H1 (cell line): ENCODE results near the gene STEAP3. TPM values are rescaled to one million over a fixed set of nuclear protein-coding genes. Genes with fewer than 3 reads are reported as not detected.

ENCODE experiments used
- CTCF ChIA-PET: fragments of 300-600 bp; sonication (Branson Sonifier 250); formaldehyde crosslinking; loops from one replicate; lab custom pipeline; 2021; ENCODE audit not compliant: partially characterized antibody; lab: Charles Lee
- POLR2A ChIA-PET: fragments of 300-600 bp; sonication (Branson Sonifier 250); formaldehyde crosslinking; loops from one replicate; lab custom pipeline; 2021; ENCODE audit warnings: inconsistent platforms; ENCODE audit not compliant: partially characterized antibody; lab: Charles Lee
- DNase-seq, 2 experiments: peaks; one replicate each; pipeline versions ENCODE4 v3.0.0 to v3.0.0-alpha.2; 2010 to 2022; ENCODE audit warnings: low spot score in 2 of 2, low read depth in 1 of 2, mixed read lengths in 1 of 2
- FAIRE-seq: peaks from 2 replicates; lab custom pipeline; 2011; peaks lifted over from hg19 to GRCh38; lab: Jason Lieb, UNC
- H2AFZ ChIP-seq: 2 replicates; pipeline ENCODE4 v1.8.1; 2012; ENCODE audit warnings: low read length, inconsistent platforms
- H2AK5ac ChIP-seq: 2 replicates; pipeline ENCODE4 v1.6.1; 2013; ENCODE audit warnings: low read depth, low read length
- H2BK120ac ChIP-seq: replicated peaks from 2 replicates; pipeline ENCODE3; 2013; ENCODE audit warnings: low read depth, low read length, inconsistent platforms
- H2BK12ac ChIP-seq: 2 replicates; pipeline ENCODE4 v1.6.1; 2013; ENCODE audit warnings: low read depth, low read length
- H2BK15ac ChIP-seq: 2 replicates; pipeline ENCODE4 v1.6.1; 2013; ENCODE audit warnings: low read length
- H2BK20ac ChIP-seq: 2 replicates; pipeline ENCODE4 v1.6.1; 2013; ENCODE audit warnings: low read length
- H2BK5ac ChIP-seq: 2 replicates; pipeline ENCODE4 v1.6.1; 2013; ENCODE audit warnings: low read depth, low read length
- H3K14ac ChIP-seq: 2 replicates; pipeline ENCODE4 v1.6.1; 2013; ENCODE audit warnings: inconsistent platforms; ENCODE audit not compliant: insufficient read length
- H3K18ac ChIP-seq: 2 replicates; pipeline ENCODE4 v1.6.1; 2013; ENCODE audit warnings: low read length; ENCODE audit errors: extremely low read depth
- H3K23ac ChIP-seq: 2 replicates; pipeline ENCODE4 v1.6.1; 2013; ENCODE audit warnings: inconsistent platforms; ENCODE audit not compliant: insufficient read length
- H3K23me2 ChIP-seq: 2 replicates; pipeline ENCODE4 v1.6.1; 2013; ENCODE audit warnings: low read depth, low read length
- H3K27ac ChIP-seq: 2 replicates; pipeline ENCODE4 v1.6.1; 2011; ENCODE audit warnings: low read depth, low read length, inconsistent platforms
- H3K27me3 ChIP-seq, 4 experiments: replicated peaks in 1 of 4; 1 replicate in 1 of 4; 2 replicates in 3 of 4; pipeline versions ENCODE4 v1.6.1 to v1.8.1; 2011 to 2013; ENCODE audit warnings: low read length in 3 of 4, mild to moderate bottlenecking in 3 of 4, inconsistent platforms in 2 of 4, mixed read lengths in 2 of 4, moderate library complexity in 1 of 4; ENCODE audit not compliant: control insufficient read depth in 3 of 4, insufficient read depth in 3 of 4; ENCODE audit errors: extremely low read depth in 1 of 4
- H3K36me3 ChIP-seq, 4 experiments: 2 replicates each; pipeline versions ENCODE4 v1.6.1 to v1.8.1; 2011 to 2013; ENCODE audit warnings: mild to moderate bottlenecking in 4 of 4, low read length in 3 of 4, moderate library complexity in 2 of 4, control low read depth in 1 of 4, inconsistent platforms in 1 of 4; ENCODE audit not compliant: insufficient read depth in 4 of 4, control insufficient read depth in 2 of 4
- H3K4ac ChIP-seq: replicated peaks from 2 replicates; pipeline ENCODE3; 2013; ENCODE audit warnings: low read length, low read depth, mixed read lengths, inconsistent platforms; ENCODE audit not compliant: insufficient read length
- H3K4me1 ChIP-seq, 4 experiments: replicated peaks in 1 of 4; 1 replicate in 1 of 4; 2 replicates in 3 of 4; pipeline versions ENCODE4 v1.6.1 to v1.8.1; 2011 to 2013; ENCODE audit warnings: low read length in 3 of 4, inconsistent platforms in 2 of 4, mixed read lengths in 1 of 4; ENCODE audit not compliant: insufficient read depth in 4 of 4, control insufficient read depth in 3 of 4
- H3K4me2 ChIP-seq, 2 experiments: 2 replicates each; pipeline versions ENCODE4 v1.6.1 to v1.8.1; 2011 to 2013; ENCODE audit warnings: low read depth in 2 of 2, low read length in 2 of 2, control low read depth in 1 of 2, inconsistent platforms in 1 of 2, mild to moderate bottlenecking in 1 of 2; ENCODE audit not compliant: insufficient read depth in 1 of 2
- H3K4me3 ChIP-seq, 4 experiments: fragments of 200-600, 300-600 bp in 1 of 4; sonication (generic), shearing (Covaris generic), sonication (Bioruptor Twin) in 1 of 4; 2 replicates each; pipeline versions ENCODE4 v1.5.1 to v1.8.1; 2011 to 2016; ENCODE audit warnings: low read length in 4 of 4, low read depth in 3 of 4, control low read depth in 2 of 4, inconsistent platforms in 2 of 4, mild to moderate bottlenecking in 2 of 4, mixed read lengths in 1 of 4, moderate library complexity in 1 of 4; ENCODE audit not compliant: insufficient read depth in 2 of 4; ENCODE audit errors: extremely low read depth in 1 of 4
- H3K56ac ChIP-seq: replicated peaks from 2 replicates; pipeline ENCODE3; 2013; ENCODE audit warnings: low read depth, mild to moderate bottlenecking, mixed read lengths, low read length, inconsistent platforms; ENCODE audit not compliant: insufficient read length
- H3K79me1 ChIP-seq: 2 replicates; pipeline ENCODE4 v1.6.1; 2013; ENCODE audit warnings: low read depth, low read length, control low read depth
- H3K79me2 ChIP-seq, 2 experiments: 2 replicates each; pipeline versions ENCODE4 v1.6.1 to v1.8.1; 2012 to 2013; ENCODE audit warnings: low read length in 2 of 2, mild to moderate bottlenecking in 2 of 2, inconsistent platforms in 1 of 2; ENCODE audit not compliant: insufficient read depth in 2 of 2, control insufficient read depth in 1 of 2
- H3K9ac ChIP-seq, 4 experiments: replicated peaks in 1 of 4; 1 replicate in 1 of 4; 2 replicates in 3 of 4; pipeline versions ENCODE4 v1.6.1 to v1.8.1; 2011 to 2013; ENCODE audit warnings: low read depth in 3 of 4, low read length in 3 of 4, control low read depth in 2 of 4, mild to moderate bottlenecking in 2 of 4, moderate library complexity in 2 of 4, inconsistent platforms in 1 of 4; ENCODE audit errors: extremely low read depth in 1 of 4
- H3K9me3 ChIP-seq, 2 experiments: 2 replicates each; pipeline versions ENCODE4 v1.6.1 to v1.8.1; 2012 to 2013; ENCODE audit warnings: mild to moderate bottlenecking in 2 of 2, moderate library complexity in 2 of 2, control low read depth in 1 of 2, inconsistent platforms in 1 of 2, low read depth in 1 of 2, low read length in 1 of 2, mixed read lengths in 1 of 2; ENCODE audit not compliant: insufficient read depth in 2 of 2
- H4K20me1 ChIP-seq, 2 experiments: replicated peaks in 1 of 2; 2 replicates each; pipeline versions ENCODE3 to v1.8.1; 2011 to 2013; ENCODE audit warnings: inconsistent platforms in 2 of 2, low read length in 2 of 2, mild to moderate bottlenecking in 1 of 2; ENCODE audit not compliant: insufficient read depth in 2 of 2, control insufficient read depth in 1 of 2
- H4K5ac ChIP-seq: 2 replicates; pipeline ENCODE4 v1.6.1; 2013; ENCODE audit warnings: low read length, low read depth, mixed read lengths, inconsistent platforms; ENCODE audit not compliant: insufficient read length
- H4K8ac ChIP-seq: 2 replicates; pipeline ENCODE4 v1.8.0; 2013; ENCODE audit warnings: mild to moderate bottlenecking, moderate library complexity, low read length, inconsistent platforms; ENCODE audit not compliant: insufficient read depth; ENCODE audit errors: extremely low read depth
- H4K91ac ChIP-seq: replicated peaks from 2 replicates; pipeline ENCODE3; 2013; ENCODE audit warnings: low read length, mixed read lengths, inconsistent platforms; ENCODE audit not compliant: insufficient read length
- E2F6 ChIP-seq: IDR thresholded peaks from 2 replicates; pipeline ENCODE4 v1.6.1; 2012; ENCODE audit warnings: inconsistent platforms
- KDM5A ChIP-seq: fragments of 200-600 bp; IDR thresholded peaks from 2 replicates; pipeline ENCODE4 v1.7.1; 2012; ENCODE audit warnings: mild to moderate bottlenecking, low read length, inconsistent platforms, mixed read lengths
- NANOG ChIP-seq: IDR thresholded peaks from 2 replicates; pipeline ENCODE4 v1.6.1; 2011; ENCODE audit warnings: low read length, low read depth, mild to moderate bottlenecking, inconsistent platforms; ENCODE audit not compliant: insufficient read depth, poor library complexity, severe bottlenecking
- YY1 ChIP-seq: IDR thresholded peaks from 2 replicates; pipeline ENCODE4 v1.6.1; 2011; ENCODE audit warnings: low read depth, mild to moderate bottlenecking, low read length
- WGBS, 2 experiments: shearing (Covaris generic) in 1 of 2; methylation state at CpG; one replicate each; pipeline versions ENCODE4 v1.1.6 to v1.1.7; 2013 to 2015; ENCODE audit warnings: low lambda C conversion rate in 2 of 2, mixed read lengths in 2 of 2, inconsistent platforms in 1 of 2, low coverage in 1 of 2, missing lambda C conversion rate in 1 of 2; ENCODE audit not compliant: insufficient replicate concordance in 2 of 2, insufficient coverage in 1 of 2, insufficient read length in 1 of 2; ENCODE audit errors: extremely low coverage in 1 of 2, missing lambda C conversion rate in 1 of 2; 5-methylcytosine and 5-hydroxymethylcytosine counted together
- polyA plus RNA-seq, 7 experiments: library from polyadenylated mRNA; depleted of rRNA in 3 of 7; stranded (reverse) in 5 of 7; unstranded in 2 of 7; fragments of >200 nt in 5 of 7; fragments of 200-250 nt in 2 of 7; gene quantifications; 1 replicate in 5 of 7; 2 replicates in 1 of 7; 4 replicates in 1 of 7; pipeline versions ENCODE4 v1.2.1 to v1.2.3, GENCODE V29; 2011 to 2013; ENCODE audit warnings: missing spikeins in 2 of 7, mixed read lengths in 2 of 7
- total RNA-seq: library from RNA; stranded (reverse); fragmentation: NEBNext Ultra II Directional; extraction: Animal tissue kit (Norgen Biotek cat#: 25700); gene quantifications from 2 replicates; pipeline ENCODE4 v1.2.1, GENCODE V29; 2021

STEAP3 gene
- total and polyA plus RNA-seq, 2 of the 8 experiments (the other 6 are each of a cell fraction or from before 2014, with no cell fraction given), result 21.7 to 27.9 TPM

- Histone ChIP-seq H2BK5ac (no peak overlapping the region), H2BK20ac (no peak overlapping the region), H2AK5ac (no peak overlapping the region), H3K9me3 (no peaks in the 10 kb centered on the region), H3K4me2 (no peak overlapping the region), H4K20me1 (peaks cover 0 to 9% of the 10 kb centered on the region in 2 experiments), H3K79me1 (no peaks in the 10 kb centered on the region), H3K23ac (no peak overlapping the region), H2BK15ac (no peak overlapping the region), H3K4me1 (peaks cover 5 to 11% (median 8%) of the 10 kb centered on the region in 4 experiments), H2BK12ac (no peak overlapping the region), H4K5ac (no peak overlapping the region), H3K79me2 (no peaks in the 10 kb centered on the region), H2BK120ac (no peak overlapping the region), H3K56ac (no peak overlapping the region), H3K4me3 (no peak overlapping the region), H3K36me3 (peaks cover 0 to 6% (median 2%) of the 10 kb centered on the region in 4 experiments; a peak in 3 of 8 replicates)
- 78% methylated on average over 12 of the region's 12 CpGs; no CpG with 5 or more reads in 1 of the 2 experiments for WGBS, 2 experiments
- ChIA-PET CTCF (interaction anchor here (1.3 to 5.9 kb wide), 3 partner anchors 9 to 41 kb away, joined by 5 to 57 read pairs (median 8); no protein-coding TSS in a partner anchor), POLR2A (interaction anchor here (1.1 kb wide), 1 partner anchor 14 kb away, joined by 3 read pairs; no protein-coding TSS in a partner anchor)
- TF ChIP-seq NANOG, result no peak
- no peak for TF ChIP-seq YY1
- TF ChIP-seq E2F6, result no peak
- TF ChIP-seq KDM5A, result no peak
- TF ChIP-seq, all 59 proteins: peak for 0
- no peak overlapping the region for H3K27ac ChIP-seq
- no peak overlapping the region for H4K8ac ChIP-seq
- H3K23me2 ChIP-seq, result no peaks in the 10 kb centered on the region
- no peak overlapping the region for H3K14ac ChIP-seq
- H3K4ac ChIP-seq, result no peak overlapping the region
- H3K27me3 ChIP-seq, result no peaks in the 10 kb centered on the region
- FAIRE-seq (no peak), DNase-seq (no peak)
- no peak overlapping the region for H3K9ac ChIP-seq
- no peak overlapping the region for H4K91ac ChIP-seq
- H2AFZ ChIP-seq, result no peak overlapping the region
- no peak overlapping the region for H3K18ac ChIP-seq
Observed at GRCh38 chr2:119249855-119250717, 26.5 kb downstream of the STEAP3 start.
